Ishikawa (cell line): ENCODE measurements around the gene GLA.
A peak's percentile ranks its signal among the peaks of the same experiment; 100 is the strongest.

Experiments used
- CEBPB ChIP-seq: IDR thresholded peaks from 2 replicates; pipeline ENCODE4 v1.6.1; 2012
- CREB1 ChIP-seq: IDR thresholded peaks from 2 replicates; pipeline ENCODE4 v1.6.1; 2012; ENCODE audit warnings: low read depth
- EGR1 ChIP-seq: IDR thresholded peaks from 2 replicates; pipeline ENCODE4 v1.6.1; 2012
- EP300 ChIP-seq: IDR thresholded peaks from 2 replicates; pipeline ENCODE4 v1.6.1; 2012; ENCODE audit warnings: borderline replicate concordance
- FOXM1 ChIP-seq: IDR thresholded peaks from 2 replicates; pipeline ENCODE4 v1.6.1; 2012; ENCODE audit warnings: low read depth, borderline replicate concordance
- NFIC ChIP-seq: IDR thresholded peaks from 2 replicates; pipeline ENCODE4 v1.6.1; 2012
- RAD21 ChIP-seq: IDR thresholded peaks from 2 replicates; pipeline ENCODE4 v1.6.1; 2012; ENCODE audit warnings: low read depth
- TAF1 ChIP-seq: IDR thresholded peaks from 2 replicates; pipeline ENCODE4 v1.6.1; 2012; ENCODE audit warnings: low read depth, mild to moderate bottlenecking
- TCF12 ChIP-seq: IDR thresholded peaks from 2 replicates; pipeline ENCODE4 v1.6.1; 2012; ENCODE audit warnings: low read depth
- TEAD4 ChIP-seq: IDR thresholded peaks from 2 replicates; pipeline ENCODE4 v1.6.1; 2012
- YY1 ChIP-seq: IDR thresholded peaks from 2 replicates; pipeline ENCODE4 v1.6.1; 2012; ENCODE audit warnings: low read depth
- ZBTB7A ChIP-seq: IDR thresholded peaks from 2 replicates; pipeline ENCODE4 v1.6.1; 2012; ENCODE audit warnings: low read depth
- TF ChIP-seq, protein P1 (sequence below): IDR thresholded peaks from 2 replicates; pipeline ENCODE4 v1.6.1; 2012
- TF ChIP-seq, protein P2 (sequence below): IDR thresholded peaks from 2 replicates; pipeline ENCODE4 v1.6.1; 2012; ENCODE audit warnings: low read depth, mild to moderate bottlenecking
- TF ChIP-seq, protein P3 (sequence below): IDR thresholded peaks from 2 replicates; pipeline ENCODE4 v1.6.1; 2012

GLA gene

DNA sequence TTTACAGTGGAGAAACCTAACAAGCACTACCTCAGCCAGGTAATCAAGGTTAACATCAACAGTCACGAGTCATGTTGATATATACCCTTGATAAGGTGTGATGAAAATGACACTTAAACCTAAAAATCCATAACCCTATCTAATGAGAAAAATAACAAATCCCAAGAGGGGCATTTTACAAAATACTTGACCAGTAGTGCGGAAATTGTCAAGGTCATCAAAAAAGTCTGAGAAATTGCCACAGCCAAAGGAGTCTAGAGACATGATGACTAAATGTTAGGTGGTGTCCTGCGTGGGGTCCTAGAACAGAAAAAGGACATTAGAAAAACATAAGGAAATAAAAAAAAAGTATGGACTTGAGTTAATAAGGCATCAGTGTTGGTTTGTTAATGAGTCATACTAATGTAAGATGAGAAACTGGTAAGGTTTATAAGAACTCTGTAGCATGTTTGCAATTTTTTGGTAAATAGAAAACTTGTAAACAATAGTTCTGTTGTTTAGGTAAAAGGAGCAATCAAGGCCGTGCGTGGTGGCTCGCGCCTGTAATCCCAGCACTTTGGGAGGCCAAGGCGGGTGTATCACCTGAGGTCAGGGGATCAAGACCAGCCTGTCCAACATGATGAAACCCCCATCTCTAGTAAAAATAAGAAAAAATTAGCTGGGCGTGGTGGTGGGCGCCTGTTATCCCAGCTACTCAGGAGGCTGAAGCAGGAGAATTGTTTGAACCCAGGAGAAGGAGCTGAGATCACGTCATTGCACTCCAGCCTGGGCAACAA lies 14.0 kb downstream of the GLA start:
- TF ChIP-seq TEAD4 (no peak), CEBPB (no peak), FOXM1 (no peak), RAD21 (no peak), TAF1 (no peak), CREB1 (no peak), YY1 (no peak), EP300 (no peak), ZBTB7A (no peak), NFIC (no peak), TCF12 (no peak)
- TF ChIP-seq, protein P1, sequence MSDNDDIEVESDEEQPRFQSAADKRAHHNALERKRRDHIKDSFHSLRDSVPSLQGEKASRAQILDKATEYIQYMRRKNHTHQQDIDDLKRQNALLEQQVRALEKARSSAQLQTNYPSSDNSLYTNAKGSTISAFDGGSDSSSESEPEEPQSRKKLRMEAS: no peak
- TF ChIP-seq, protein P2, sequence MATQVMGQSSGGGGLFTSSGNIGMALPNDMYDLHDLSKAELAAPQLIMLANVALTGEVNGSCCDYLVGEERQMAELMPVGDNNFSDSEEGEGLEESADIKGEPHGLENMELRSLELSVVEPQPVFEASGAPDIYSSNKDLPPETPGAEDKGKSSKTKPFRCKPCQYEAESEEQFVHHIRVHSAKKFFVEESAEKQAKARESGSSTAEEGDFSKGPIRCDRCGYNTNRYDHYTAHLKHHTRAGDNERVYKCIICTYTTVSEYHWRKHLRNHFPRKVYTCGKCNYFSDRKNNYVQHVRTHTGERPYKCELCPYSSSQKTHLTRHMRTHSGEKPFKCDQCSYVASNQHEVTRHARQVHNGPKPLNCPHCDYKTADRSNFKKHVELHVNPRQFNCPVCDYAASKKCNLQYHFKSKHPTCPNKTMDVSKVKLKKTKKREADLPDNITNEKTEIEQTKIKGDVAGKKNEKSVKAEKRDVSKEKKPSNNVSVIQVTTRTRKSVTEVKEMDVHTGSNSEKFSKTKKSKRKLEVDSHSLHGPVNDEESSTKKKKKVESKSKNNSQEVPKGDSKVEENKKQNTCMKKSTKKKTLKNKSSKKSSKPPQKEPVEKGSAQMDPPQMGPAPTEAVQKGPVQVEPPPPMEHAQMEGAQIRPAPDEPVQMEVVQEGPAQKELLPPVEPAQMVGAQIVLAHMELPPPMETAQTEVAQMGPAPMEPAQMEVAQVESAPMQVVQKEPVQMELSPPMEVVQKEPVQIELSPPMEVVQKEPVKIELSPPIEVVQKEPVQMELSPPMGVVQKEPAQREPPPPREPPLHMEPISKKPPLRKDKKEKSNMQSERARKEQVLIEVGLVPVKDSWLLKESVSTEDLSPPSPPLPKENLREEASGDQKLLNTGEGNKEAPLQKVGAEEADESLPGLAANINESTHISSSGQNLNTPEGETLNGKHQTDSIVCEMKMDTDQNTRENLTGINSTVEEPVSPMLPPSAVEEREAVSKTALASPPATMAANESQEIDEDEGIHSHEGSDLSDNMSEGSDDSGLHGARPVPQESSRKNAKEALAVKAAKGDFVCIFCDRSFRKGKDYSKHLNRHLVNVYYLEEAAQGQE: no peak
- TF ChIP-seq, protein P3, sequence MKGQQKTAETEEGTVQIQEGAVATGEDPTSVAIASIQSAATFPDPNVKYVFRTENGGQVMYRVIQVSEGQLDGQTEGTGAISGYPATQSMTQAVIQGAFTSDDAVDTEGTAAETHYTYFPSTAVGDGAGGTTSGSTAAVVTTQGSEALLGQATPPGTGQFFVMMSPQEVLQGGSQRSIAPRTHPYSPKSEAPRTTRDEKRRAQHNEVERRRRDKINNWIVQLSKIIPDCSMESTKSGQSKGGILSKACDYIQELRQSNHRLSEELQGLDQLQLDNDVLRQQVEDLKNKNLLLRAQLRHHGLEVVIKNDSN: no peak

DNA sequence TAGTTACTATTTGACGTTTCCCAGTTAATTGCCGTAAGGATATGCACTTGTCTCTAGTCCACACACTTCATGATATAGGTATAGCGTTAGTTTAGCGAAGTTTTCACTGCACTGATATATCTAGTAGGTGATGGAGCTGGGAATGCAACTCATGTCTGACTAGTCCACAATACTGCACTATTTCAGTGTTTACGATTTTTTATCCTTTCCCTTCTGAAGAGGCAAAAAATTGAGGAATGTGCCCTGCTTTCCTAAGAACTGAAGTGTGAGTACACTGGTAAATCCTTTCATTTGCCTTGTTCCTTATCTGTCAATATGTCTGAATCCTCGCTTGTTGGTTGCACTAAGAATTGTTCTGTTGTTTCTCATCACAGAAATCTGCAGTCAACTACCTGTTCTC lies 15.9 kb downstream of the GLA start:
- TF ChIP-seq YY1: no peak
- TF ChIP-seq EP300: no peak
- TF ChIP-seq ZBTB7A: no peak
- TF ChIP-seq RAD21: no peak
- TF ChIP-seq TCF12: no peak
- TF ChIP-seq CEBPB: no peak
- TF ChIP-seq, protein P1: no peak
- no peak for TF ChIP-seq FOXM1
- TF ChIP-seq TAF1: no peak

DNA sequence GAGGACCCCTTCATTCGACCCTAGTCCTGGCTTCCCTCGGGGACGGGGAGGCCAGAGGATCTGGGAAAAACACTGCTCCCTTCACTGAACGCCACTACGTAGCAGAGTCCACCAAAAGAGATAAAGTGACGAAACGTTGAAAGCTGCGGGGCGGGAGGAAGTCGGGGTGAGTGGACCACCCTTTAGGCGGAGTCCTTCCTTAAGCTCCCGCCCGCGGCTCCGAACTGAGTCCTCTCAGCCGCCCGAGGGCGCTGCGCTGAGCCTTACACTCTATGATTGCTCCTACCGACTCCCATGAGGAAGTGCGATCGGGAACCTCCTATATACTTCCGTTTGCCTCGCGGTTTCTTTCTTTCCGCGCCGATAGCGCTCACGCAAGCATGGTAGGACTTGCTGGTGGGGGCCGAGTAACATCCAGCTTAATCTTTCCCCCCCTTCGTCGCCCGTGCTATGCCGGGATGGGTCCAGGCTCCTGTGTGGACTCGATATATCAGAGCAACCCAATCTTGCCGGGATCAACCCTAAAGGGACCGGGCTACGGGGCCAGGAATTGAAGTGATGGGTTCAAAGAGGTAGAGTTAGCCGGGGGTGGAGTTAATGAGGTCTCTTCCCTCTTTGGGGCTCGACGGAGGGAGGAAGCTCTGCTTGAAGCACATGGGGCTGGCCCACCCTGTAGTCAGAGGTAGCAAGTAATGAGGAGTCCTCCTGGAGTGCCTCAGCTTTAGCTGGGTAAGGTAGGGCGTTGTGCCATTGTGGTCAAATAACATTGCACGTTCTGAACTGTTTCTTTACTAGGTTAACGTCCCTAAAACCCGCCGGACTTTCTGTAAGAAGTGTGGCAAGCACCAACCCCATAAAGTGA lies 16.8 kb downstream of the GLA start, which contains the start of gene RPL36A:
RPL36A (plus strand) TSS at position 348 of the 862 bp plus-strand sequence; CDS start at position 381, 33 bp downstream.
- TF ChIP-seq EP300 (no peak), TEAD4 (no peak), TAF1 (peak; percentile 86), CEBPB (no peak), YY1 (peak; percentile 58; the same call in 1 of the 2 replicates), RAD21 (no peak), EGR1 (no peak), ZBTB7A (no peak), FOXM1 (no peak), CREB1 (no peak), TCF12 (peak; percentile 56)
- TF ChIP-seq, protein P3: no peak
- TF ChIP-seq, protein P2: 0 out of 2 replicates have a peak, but pooled peaks have one; percentile 7
- TF ChIP-seq, protein P1: peak; percentile 89

DNA sequence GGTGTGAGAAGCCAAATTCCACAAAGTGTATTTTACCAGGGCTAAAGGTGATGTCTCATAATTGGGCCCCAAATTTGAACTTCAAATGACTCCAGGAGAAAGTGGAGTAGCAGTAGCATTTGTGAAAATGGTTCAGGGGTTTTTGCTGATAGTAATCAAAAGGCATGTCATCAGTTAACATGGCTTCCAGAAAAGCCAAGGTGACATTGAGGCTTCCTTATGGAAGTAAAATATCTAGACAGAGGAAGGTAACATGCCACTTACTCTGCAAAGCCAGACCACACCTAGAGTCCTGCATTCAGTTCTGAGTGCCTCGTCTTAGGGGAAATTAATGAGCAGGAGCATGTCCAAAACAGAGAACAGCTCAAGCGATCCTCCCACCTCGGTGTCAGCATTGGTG lies 19.1 kb downstream of the GLA start:
- TF ChIP-seq ZBTB7A: no peak
- TF ChIP-seq CEBPB: no peak
- no peak for TF ChIP-seq TEAD4
- TF ChIP-seq TAF1: no peak
- TF ChIP-seq FOXM1: no peak
- no peak for TF ChIP-seq CREB1
- TF ChIP-seq, protein P1: no peak
- no peak for TF ChIP-seq YY1
- no peak for TF ChIP-seq EGR1
- no peak for TF ChIP-seq EP300
- TF ChIP-seq, protein P2: no peak
- TF ChIP-seq TCF12: no peak
- TF ChIP-seq, protein P3: no peak
- TF ChIP-seq NFIC: no peak
- no peak for TF ChIP-seq RAD21
